Sigmoid colon (tissue), 4 donors: ENCODE data around the gene RRAD.
"Not testable (repeated sequence)": the region's sequence is repeated elsewhere in the genome, so short reads cannot be mapped to it uniquely, and the experiment has no call there.

ENCODE experiments used
- EP300 ChIP-seq, 4 donors: sonication (generic); formaldehyde crosslinking; IDR thresholded peaks; one replicate each; pipeline ENCODE4 v1.6.1; 2017; ENCODE audit warnings: antibody characterized with exemption in 4 of 4
- POLR2A ChIP-seq, 2 donors: fragments of 450-650 bp; IDR thresholded peaks; one replicate each; pipeline ENCODE4 v1.6.1; 2016; ENCODE audit warnings: antibody characterized with exemption in 2 of 2, mild to moderate bottlenecking in 2 of 2, moderate library complexity in 2 of 2
- POLR2AphosphoS5 ChIP-seq, 4 donors: sonication (generic); formaldehyde crosslinking; IDR thresholded peaks; one replicate each; pipeline ENCODE4 v1.6.1; 2017; ENCODE audit warnings: antibody characterized with exemption in 4 of 4
- TF ChIP-seq, protein P1 (sequence below), 4 experiments: fragments of 450-650 bp in 3 of 4; fragments of 200-600 bp in 1 of 4; IDR thresholded peaks; one replicate each; pipeline ENCODE4 v1.5.1; 2016 to 2019; ENCODE audit warnings: antibody characterized with exemption in 4 of 4, mild to moderate bottlenecking in 3 of 4, moderate library complexity in 2 of 4

DNA sequence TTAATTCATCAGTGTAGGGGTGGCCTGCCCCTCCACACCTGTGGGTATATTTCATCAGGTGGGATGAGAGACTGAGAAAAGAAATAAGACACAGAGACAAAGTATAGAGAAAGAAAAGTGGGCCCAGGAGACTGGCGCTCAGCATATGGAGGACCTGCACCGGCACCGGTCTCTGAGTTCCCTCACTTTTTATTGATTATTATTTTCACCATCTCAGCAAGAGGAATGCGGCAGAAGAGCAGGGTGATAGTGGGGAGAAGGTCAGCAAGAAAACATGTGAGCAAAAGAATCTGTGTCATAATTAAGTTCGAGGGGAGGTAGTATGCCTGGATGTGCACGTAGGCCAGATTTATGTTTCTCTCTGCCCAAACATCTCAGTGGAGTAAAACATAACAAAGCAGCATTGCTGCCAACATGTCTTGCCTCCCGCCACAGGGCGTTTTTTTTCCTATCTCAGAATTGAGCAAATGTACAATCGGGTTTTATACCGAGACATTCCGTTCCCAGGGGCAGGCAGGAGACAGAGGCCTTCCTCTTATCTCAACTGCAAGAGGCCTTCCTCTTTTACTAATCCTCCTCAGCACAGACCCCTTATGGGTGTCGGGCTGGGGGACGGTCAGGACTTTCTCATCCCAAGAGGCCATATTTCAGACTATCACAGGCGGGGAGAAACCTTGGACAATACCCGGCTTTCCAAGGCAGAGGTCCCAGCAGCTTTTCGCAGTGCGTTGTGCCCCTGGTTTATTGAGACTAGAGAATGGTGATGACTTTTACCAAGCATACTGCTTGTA is 30.2 kb upstream of the RRAD start:
- TF ChIP-seq, protein P1, sequence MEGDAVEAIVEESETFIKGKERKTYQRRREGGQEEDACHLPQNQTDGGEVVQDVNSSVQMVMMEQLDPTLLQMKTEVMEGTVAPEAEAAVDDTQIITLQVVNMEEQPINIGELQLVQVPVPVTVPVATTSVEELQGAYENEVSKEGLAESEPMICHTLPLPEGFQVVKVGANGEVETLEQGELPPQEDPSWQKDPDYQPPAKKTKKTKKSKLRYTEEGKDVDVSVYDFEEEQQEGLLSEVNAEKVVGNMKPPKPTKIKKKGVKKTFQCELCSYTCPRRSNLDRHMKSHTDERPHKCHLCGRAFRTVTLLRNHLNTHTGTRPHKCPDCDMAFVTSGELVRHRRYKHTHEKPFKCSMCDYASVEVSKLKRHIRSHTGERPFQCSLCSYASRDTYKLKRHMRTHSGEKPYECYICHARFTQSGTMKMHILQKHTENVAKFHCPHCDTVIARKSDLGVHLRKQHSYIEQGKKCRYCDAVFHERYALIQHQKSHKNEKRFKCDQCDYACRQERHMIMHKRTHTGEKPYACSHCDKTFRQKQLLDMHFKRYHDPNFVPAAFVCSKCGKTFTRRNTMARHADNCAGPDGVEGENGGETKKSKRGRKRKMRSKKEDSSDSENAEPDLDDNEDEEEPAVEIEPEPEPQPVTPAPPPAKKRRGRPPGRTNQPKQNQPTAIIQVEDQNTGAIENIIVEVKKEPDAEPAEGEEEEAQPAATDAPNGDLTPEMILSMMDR (IDR thresholded peaks at IDR 0.05): not testable (repeated sequence)
- not testable (repeated sequence) for TF ChIP-seq POLR2A, POLR2AphosphoS5, EP300 (IDR thresholded peaks at IDR 0.05)
